HL-60/S4 treated with retinoic acid at 250 ng/mL for 4 days and 3 days (cell line): ENCODE data around the gene MUSK.

ENCODE experiments used
- in situ Hi-C: fragments of 300-500 bp; cut with MboI; formaldehyde crosslinking; loops from 2 replicates; pipeline ENCODE4 v1.7.0; 2022; ENCODE audit warnings: low sequenced_read_pairs

The MUSK gene

DNA sequence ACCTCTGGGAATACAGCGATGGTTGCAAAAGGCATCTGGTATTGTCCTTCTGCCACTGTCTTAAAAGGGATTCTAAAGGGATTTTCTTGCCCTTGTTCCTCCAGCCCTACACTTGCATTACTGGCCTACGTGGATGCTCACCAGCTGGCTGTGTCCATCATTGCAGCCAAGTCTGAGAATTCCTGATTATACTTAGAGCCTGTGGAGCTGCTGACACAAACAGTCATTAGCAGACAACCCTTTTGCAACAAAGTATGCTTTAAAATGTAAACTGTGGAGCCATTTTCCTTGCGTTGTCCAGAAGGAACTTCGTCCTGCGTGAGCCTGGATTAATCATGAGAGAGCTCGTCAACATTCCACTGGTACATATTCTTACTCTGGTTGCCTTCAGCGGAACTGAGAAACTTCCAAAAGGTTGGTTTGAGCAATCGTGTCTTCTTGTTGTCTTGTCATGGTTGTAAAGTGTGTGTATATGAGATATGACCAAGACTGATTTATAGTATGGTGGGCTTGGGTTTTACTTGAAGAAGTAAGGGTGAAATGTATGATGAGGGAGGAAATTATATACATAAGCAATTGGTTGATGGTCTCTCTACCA, at the start of gene MUSK:
MUSK (plus strand) TSS at position 222 of the 598 bp plus-strand sequence; CDS start at position 336, 114 bp downstream.
- in situ Hi-C loops = no loop called here

- in situ Hi-C loops = loop anchor here (25.0 kb wide), 2 partner anchors 183 to 433 kb away; no protein-coding TSS in a partner anchor
These were observed 48.8 kb upstream of the MUSK start for GRCh38 chr9:110619831-110620230.

GRCh38 chr9:110620726-110621125, 47.9 kb upstream of the MUSK start:
- in situ Hi-C loops = loop anchor here (25.0 kb wide), 2 partner anchors 183 to 433 kb away; no protein-coding TSS in a partner anchor

DNA sequence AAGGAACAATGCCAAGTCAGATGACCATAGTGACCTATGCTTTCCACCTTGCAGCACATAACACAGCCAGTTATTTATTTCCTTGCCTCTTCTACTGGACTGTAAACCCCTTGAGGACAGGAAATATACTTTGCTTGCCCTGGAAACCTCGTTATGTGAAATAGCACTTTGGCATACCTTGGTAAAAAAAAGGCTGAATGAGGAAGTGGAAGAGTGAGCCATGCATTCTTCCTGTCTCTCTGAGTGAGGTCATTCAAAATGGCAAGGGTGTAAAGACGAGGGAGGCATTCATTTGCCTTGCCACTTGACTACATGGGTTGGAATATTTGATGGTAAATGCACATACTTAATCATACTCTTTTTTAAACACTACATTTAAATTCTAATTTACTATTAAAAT, 46.2 kb upstream of the MUSK start:
- in situ Hi-C loops = loop anchor here (25.0 kb wide), 2 partner anchors 185 to 435 kb away; no protein-coding TSS in a partner anchor

DNA sequence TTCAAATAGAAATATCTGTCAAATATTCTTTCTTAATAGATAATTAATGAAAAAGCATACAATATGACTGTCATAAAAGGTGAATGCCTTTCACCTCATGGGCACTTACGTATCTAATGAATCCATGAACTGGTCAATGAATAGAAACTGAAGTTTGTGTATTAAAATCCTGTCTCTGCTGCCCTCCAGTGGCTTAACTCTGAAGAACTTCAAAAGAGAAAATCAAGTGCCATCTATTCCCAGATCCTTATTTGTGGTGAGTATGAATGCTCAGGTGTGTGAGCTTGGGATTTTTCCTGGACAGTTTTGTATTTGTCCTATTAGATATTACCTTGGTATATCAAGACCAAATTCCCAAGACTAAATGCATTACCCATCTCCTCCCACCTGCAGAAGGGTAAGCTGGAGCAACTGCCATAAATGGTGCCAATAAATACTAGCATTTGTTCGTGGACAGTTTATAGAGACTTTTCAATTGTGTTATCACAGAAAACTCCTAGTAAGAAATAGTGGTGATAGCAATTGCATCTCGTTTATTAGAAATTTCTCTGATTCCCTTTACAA, 45.0 kb upstream of the MUSK start:
- in situ Hi-C loops = loop anchor here (25.0 kb wide), 2 partner anchors 186 to 436 kb away; no protein-coding TSS in a partner anchor

DNA sequence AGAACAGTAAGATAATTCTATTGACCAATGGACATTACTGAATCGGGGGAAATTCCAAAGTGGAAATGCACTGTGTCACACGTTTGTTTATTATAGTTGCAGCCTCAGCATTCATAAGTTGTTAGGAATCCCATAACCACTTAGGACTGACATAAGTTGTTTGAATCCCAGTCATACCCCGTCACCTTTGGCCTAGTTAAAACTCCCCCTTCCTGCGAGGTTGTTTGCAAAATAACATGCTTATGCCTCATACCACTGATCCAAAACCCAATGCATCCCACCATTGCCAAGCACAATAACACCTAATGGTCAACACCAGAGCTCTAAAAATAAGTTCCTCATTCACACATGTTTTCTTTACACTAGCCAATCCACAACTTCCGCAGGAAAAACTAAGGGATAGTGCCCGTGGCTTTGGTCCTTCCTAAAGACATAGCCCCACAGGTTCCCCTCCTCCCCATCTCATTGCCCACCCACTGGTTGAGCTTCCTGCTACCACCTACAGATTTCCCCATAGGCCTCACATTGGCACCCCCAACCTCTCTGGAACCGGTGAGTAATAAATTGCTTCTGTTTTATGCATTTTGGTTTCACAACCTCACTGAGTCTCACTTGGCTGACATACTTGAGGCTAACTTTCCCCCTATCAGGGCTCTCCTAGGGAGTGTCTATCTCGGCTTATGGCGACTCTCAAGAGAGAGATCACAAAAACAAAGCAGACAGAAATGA, 42.3 kb upstream of the MUSK start:
- in situ Hi-C loops = no loop called here

GRCh38 chr9:110635589-110635988, 33.0 kb upstream of the MUSK start:
- in situ Hi-C loops = no loop called here

DNA sequence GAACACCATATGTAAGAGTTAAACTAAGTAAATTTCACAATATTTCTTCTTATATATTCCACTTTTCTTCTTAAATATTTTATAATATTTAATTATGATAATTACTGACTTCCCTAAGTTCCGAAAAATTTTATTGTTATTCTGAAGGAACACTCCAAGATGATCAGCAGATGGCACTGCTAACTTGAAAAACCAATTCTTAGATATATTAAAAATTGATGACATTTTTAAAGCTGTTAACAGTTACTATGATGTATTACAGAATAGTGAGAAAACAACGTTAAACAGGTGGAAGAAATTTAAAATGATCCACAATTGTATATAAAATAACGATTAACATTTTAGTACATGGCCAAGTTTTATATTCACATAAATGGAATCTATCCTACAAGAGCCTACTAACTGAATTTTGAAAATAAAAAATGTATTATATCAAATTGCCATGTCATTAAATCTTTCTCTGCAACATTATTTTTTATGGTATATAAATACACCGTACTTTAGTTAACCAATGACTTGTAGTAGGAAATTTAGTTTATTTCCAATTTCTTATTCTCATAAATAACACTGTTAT, 30.1 kb upstream of the MUSK start:
- in situ Hi-C loops = no loop called here

GRCh38 chr9:110640736-110641135, 27.9 kb upstream of the MUSK start:
- in situ Hi-C loops = no loop called here

GRCh38 chr9:110641293-110641692, 27.3 kb upstream of the MUSK start:
- in situ Hi-C loops = no loop called here

DNA sequence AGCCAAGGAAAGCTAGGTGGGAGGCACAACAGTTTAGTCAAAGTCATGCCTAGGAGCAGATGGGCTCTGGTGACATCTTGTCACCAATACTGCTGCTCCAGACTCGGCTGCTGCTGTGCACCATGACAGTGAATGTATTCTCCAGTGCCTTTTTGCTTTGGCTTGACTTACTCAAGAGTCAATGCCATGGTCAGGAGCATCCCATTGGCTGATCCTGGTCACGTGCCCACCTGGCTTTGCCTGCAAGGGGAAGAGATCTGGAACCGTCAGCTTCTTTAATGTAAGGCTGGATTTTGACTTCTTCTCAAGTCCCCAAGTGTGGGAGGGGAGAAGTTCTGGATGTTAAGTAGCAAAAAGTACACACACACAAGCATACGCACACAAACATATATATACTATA, 19.9 kb upstream of the MUSK start:
- in situ Hi-C loops = no loop called here

- in situ Hi-C loops = no loop called here
These were observed 18.3 kb upstream of the MUSK start for GRCh38 chr9:110650261-110650660.

DNA sequence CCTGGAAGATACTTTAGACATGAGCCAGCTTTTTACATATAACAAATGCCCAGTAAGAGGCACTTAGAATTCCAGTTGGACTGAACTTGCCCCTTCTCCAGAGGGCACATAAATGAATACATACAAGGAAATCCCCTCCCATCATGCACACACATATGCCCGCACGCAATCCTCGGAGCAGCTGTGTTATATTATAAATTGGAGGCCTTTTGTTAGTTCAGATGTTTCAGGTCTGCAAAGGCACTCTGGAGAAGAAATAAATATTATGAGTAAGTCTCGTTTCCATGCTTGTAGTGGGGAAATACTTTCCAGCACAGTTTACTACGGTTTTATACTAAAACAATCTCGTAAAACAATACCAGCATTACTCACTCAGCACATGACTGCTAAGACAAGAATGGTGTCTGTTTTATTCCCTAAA, 17.6 kb upstream of the MUSK start:
- in situ Hi-C loops = no loop called here

DNA sequence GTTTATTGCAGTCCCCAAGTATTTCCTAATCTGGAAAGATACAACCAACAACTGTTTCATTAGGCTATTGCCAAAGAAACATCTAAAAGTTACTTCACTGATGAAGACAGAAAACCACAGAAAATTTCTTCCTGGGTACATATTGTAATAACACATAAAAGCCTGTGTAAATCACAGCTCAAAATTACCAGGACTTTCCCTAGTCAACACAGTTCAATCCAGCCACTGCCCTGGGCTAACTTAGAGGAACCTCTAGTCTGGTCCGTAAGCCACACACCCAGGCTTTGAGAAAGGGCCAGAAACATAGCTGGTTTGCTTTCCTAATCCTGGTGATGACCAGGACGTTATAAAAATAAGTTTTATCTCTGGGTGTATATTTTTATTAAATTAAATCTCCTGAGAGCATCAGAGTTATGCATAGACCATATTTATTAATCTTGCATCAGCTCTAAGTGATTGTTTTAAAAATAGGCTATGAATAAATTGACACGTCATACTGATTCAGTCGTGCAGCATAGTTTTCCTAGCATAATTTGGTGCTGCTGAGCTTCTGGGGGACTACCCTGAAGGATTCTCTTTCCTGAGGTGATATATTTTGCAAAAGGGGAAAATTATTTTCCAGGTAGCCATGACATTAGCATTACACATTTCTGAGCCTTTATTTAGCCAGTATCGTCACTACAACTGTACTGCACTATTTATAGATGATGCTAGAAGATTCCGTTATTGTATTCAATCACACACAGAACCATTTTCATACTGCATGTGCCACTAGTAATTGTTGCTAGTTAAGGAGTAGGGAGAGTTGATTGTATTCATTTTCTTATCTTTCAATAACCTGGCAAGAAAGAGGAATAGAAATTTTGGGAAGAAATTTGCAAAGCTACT, 12.6 kb upstream of the MUSK start:
- in situ Hi-C loops = no loop called here

- in situ Hi-C loops = no loop called here
These were observed 8.6 kb upstream of the MUSK start for GRCh38 chr9:110659891-110660541.

DNA sequence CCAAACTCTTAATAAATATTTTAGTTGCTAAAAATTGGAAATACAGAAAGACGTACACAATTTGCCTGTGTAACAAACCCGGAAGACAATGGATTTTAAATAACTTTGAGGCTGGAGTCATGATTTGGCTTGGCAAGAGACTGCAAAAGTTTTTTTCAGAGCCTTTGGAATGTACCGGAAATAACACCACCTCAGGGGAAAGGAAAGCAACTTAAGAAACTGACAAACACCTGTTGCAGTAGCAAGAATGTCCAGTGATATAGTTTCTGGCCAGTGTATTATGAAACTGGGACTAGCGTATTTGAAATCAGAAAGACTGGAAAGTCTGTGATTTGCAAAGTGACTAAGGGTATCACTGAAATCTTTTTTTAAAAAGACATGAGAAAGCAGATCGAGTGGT, 842 bp downstream of the MUSK start:
- in situ Hi-C loops = no loop called here

- in situ Hi-C loops = no loop called here
These were observed 3.3 kb downstream of the MUSK start for GRCh38 chr9:110671849-110672248.

DNA sequence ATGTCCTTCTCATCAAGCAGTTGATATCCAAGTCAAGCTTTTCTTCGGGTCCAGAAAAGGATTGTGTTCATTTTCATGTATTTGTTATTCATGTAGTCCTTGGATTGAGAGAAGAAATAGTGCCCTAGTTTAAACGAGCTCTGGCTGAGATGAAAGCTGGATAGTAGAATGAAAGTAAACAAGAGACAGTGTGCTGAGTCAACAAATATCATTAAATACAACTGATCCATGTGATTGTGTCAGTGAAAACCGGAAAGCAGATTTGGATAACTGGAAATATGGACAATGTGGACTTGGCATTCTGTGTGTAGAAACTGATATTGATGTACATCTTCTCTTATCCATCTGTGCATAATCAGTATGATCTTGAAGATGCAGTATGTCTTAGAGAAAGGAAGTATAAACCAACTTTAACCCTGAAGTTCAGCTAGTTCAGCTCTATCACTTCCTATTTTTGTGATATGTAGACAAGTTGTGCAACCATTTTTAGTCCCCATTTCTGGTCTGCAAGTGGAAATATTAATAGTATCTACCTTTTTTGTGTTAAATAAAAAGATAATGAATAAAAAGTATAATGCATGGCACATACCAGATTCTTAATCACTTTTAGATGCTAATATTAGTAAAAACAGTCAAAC, 4.4 kb downstream of the MUSK start:
- in situ Hi-C loops = no loop called here

DNA sequence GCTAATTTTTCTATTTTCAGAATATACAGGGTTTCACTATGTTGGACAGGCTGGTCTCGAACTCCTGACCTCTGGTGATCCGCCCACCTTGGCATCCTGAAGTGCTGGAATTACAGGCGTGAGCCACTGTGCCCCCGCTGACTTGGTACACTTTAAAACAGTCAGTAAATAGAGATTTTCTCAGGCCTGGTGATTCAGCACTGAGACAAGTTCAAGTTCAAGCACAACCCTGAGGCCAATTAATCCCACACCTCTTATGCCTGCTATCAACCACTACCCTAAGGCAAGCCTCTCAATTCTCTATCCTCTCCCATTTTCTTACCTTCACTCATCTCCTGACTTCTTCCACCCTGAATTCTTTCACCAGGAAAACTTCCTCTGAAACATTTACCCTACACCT, 18.9 kb downstream of the MUSK start:
- in situ Hi-C loops = no loop called here

DNA sequence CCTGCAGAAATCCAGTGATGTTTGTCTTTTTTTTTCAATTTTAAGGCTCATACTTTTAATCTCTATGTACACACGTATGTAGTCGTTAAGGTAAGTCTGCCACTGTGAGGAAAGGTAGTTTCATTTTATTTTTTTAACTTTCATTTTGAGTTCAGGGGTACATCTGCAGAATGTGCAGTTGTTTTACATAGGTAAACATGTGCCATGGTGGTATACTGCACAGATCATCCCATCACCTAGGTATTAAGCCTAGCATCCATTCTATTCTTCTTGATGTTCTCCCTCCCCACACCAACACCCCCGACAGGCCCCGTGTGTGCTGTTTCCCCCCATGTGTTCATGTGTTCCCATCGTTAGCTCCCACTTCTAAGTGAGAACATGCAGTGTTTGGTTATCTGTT, 19.7 kb downstream of the MUSK start:
- in situ Hi-C loops = no loop called here
